CD14-positive monocyte (primary cell): ENCODE data around the gene NT5C. TPM values are rescaled to one million over a fixed set of nuclear protein-coding genes. Genes with fewer than 3 reads are reported as not detected.
A peak's percentile ranks its signal among the peaks of the same experiment; 100 is the strongest.

Experiments used
- DNase-seq, 3 donors: peaks; one replicate each; pipeline ENCODE4 v3.0.0-alpha.2; 2011 to 2022
- H2AFZ ChIP-seq: 2 replicates; pipeline ENCODE4 v1.6.0; 2012; ENCODE audit warnings: mild to moderate bottlenecking, low read depth, low read length, inconsistent platforms; ENCODE audit not compliant: insufficient read depth, poor library complexity, severe bottlenecking
- H3K27ac ChIP-seq, 2 donors: 1 replicate in 1 of 2; 2 replicates in 1 of 2; pipeline ENCODE4 v1.5.1; 2012 to 2013; ENCODE audit warnings: low read length in 2 of 2, control low read depth in 1 of 2, inconsistent platforms in 1 of 2, low read depth in 1 of 2, mild to moderate bottlenecking in 1 of 2
- H3K27me3 ChIP-seq, 2 donors: one replicate each; pipeline versions ENCODE4 v1.6.0 to v1.6.1; 2011 to 2013; ENCODE audit warnings: low read length in 2 of 2; ENCODE audit not compliant: control insufficient read depth in 2 of 2, insufficient read depth in 2 of 2
- H3K36me3 ChIP-seq, 2 donors: replicated peaks in 1 of 2; 1 replicate in 1 of 2; 2 replicates in 1 of 2; pipeline versions ENCODE4 v1.5.1 to v1.6.1; 2012 to 2013; ENCODE audit warnings: low read length in 2 of 2, control low read depth in 1 of 2, inconsistent platforms in 1 of 2, mild to moderate bottlenecking in 1 of 2; ENCODE audit not compliant: insufficient read depth in 2 of 2, control insufficient read depth in 1 of 2
- H3K4me1 ChIP-seq, 2 donors: 1 replicate in 1 of 2; 2 replicates in 1 of 2; pipeline versions ENCODE4 v1.5.1 to v1.6.1; 2012 to 2013; ENCODE audit warnings: low read length in 2 of 2, control low read depth in 1 of 2, inconsistent platforms in 1 of 2, mild to moderate bottlenecking in 1 of 2, moderate library complexity in 1 of 2; ENCODE audit not compliant: insufficient read depth in 2 of 2, control insufficient read depth in 1 of 2
- H3K4me2 ChIP-seq: replicated peaks from 2 replicates; pipeline ENCODE3; 2012; ENCODE audit warnings: low read length, moderate library complexity, mild to moderate bottlenecking; ENCODE audit not compliant: poor library complexity, severe bottlenecking; ENCODE audit errors: extremely low read depth
- H3K4me3 ChIP-seq, 3 experiments: fragments of 200-600 bp in 1 of 3; sonication (generic) in 1 of 3; replicated peaks in 1 of 3; 1 replicate in 2 of 3; 2 replicates in 1 of 3; pipeline ENCODE4 v1.5.1; 2011 to 2013; ENCODE audit warnings: low read length in 3 of 3, mild to moderate bottlenecking in 3 of 3, control low read depth in 2 of 3, low read depth in 2 of 3, inconsistent platforms in 1 of 3, moderate library complexity in 1 of 3
- H3K79me2 ChIP-seq: 2 replicates; pipeline ENCODE4 v1.6.0; 2012; ENCODE audit warnings: mild to moderate bottlenecking, control low read depth, inconsistent platforms, low read length, moderate library complexity; ENCODE audit not compliant: insufficient read depth
- H3K9ac ChIP-seq: 2 replicates; pipeline ENCODE4 v1.6.0; 2017; ENCODE audit warnings: low read length, mild to moderate bottlenecking; ENCODE audit not compliant: insufficient read depth, poor library complexity, severe bottlenecking
- H3K9me3 ChIP-seq, 2 donors: replicated peaks in 1 of 2; 1 replicate in 1 of 2; 2 replicates in 1 of 2; pipeline versions ENCODE4 v1.5.1 to v1.6.1; 2012 to 2013; ENCODE audit warnings: low read length in 2 of 2, control low read depth in 1 of 2; ENCODE audit not compliant: control insufficient read depth in 1 of 2, insufficient read depth in 1 of 2
- H4K20me1 ChIP-seq: 2 replicates; pipeline ENCODE4 v1.6.0; 2012; ENCODE audit warnings: mild to moderate bottlenecking, low read length, control low read depth, moderate library complexity; ENCODE audit not compliant: insufficient read depth
- H3K27ac Mint-ChIP-seq, 7 donors: one replicate each; pipeline ENCODE4 v1.8.0; 2020; ENCODE audit warnings: mild to moderate bottlenecking in 7 of 7, mixed read lengths in 7 of 7, moderate library complexity in 6 of 7, inconsistent platforms in 2 of 7
- H3K27me3 Mint-ChIP-seq, 3 donors: one replicate each; pipeline ENCODE4 v1.8.0; 2021 to 2022; ENCODE audit warnings: low read depth in 3 of 3, mild to moderate bottlenecking in 3 of 3, mixed read lengths in 3 of 3, moderate library complexity in 3 of 3, inconsistent platforms in 1 of 3
- H3K36me3 Mint-ChIP-seq, 2 donors: one replicate each; pipeline ENCODE4 v1.8.0; 2020; ENCODE audit warnings: mixed read lengths in 2 of 2, inconsistent platforms in 1 of 2, mild to moderate bottlenecking in 1 of 2
- H3K4me1 Mint-ChIP-seq: one replicate; pipeline ENCODE4 v1.8.0; 2020; ENCODE audit warnings: mild to moderate bottlenecking, mixed read lengths
- H3K4me3 Mint-ChIP-seq, 2 donors: one replicate each; pipeline ENCODE4 v1.8.0; 2020; ENCODE audit warnings: mild to moderate bottlenecking in 2 of 2, mixed read lengths in 2 of 2, moderate library complexity in 1 of 2
- H3K9me3 Mint-ChIP-seq, 7 donors: one replicate each; pipeline ENCODE4 v1.8.0; 2020 to 2022; ENCODE audit warnings: mixed read lengths in 7 of 7, mild to moderate bottlenecking in 6 of 7, moderate library complexity in 6 of 7, inconsistent platforms in 2 of 7
- WGBS: methylation state at CpG from one replicate; pipeline ENCODE4 v1.1.5; 2013; ENCODE audit warnings: missing lambda C conversion rate; ENCODE audit not compliant: insufficient coverage; 5-methylcytosine and 5-hydroxymethylcytosine counted together
- intact Hi-C, 2 donors: fragments of 100-400 bp; cut with micrococcal nuclease; formaldehyde crosslinking; loops; one replicate each; pipeline versions ENCODE4 v1.15.0 to v1.15.1; 2023
- polyA plus RNA-seq, 3 donors: library from polyadenylated mRNA; depleted of rRNA in 1 of 3; unstranded in 2 of 3; stranded (reverse) in 1 of 3; fragments of 300-500 nt in 2 of 3; fragments of >200 nt in 1 of 3; fragmentation: Illumina TruSeq in 2 of 3; gene quantifications; 1 replicate in 2 of 3; 2 replicates in 1 of 3; pipeline ENCODE4 v1.2.3, GENCODE V29; 2012 to 2021
- TF ChIP-seq, protein P1 (sequence below): fragments of 200-600 bp; IDR thresholded peaks from one replicate; pipeline ENCODE4 v1.8.0; 2022; ENCODE audit warnings: antibody characterized with exemption, mild to moderate bottlenecking

Gene NT5C
- polyA plus RNA-seq, 3 donors, result 27.8 to 45.6 (median 36.2) TPM

DNA sequence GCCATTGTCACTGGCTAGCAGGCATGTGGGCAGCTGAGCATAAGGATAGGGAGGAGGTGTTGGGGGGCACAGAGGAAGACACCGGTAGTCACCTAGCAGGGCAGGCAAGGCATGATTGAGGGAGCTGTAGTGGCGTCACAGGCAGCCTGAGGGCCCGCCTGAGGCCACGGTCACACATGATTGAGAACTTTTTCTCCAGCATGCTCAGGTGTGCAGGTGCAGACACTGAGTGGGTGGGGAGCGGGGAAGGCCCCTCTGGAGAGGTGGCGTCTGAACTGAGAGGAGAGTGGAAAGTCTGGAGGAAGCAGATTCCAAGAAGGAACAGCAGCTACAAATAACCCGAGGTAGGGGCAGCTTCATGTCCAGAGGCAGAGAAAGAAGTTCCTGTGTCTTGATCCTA, 32.7 kb downstream of the NT5C start:
- peaks cover 36 to 46% of the 10 kb centered on the region in 2 donors for H3K36me3 ChIP-seq
- H3K9me3 ChIP-seq, result no peaks in the 10 kb centered on the region
- TF ChIP-seq, protein P1, sequence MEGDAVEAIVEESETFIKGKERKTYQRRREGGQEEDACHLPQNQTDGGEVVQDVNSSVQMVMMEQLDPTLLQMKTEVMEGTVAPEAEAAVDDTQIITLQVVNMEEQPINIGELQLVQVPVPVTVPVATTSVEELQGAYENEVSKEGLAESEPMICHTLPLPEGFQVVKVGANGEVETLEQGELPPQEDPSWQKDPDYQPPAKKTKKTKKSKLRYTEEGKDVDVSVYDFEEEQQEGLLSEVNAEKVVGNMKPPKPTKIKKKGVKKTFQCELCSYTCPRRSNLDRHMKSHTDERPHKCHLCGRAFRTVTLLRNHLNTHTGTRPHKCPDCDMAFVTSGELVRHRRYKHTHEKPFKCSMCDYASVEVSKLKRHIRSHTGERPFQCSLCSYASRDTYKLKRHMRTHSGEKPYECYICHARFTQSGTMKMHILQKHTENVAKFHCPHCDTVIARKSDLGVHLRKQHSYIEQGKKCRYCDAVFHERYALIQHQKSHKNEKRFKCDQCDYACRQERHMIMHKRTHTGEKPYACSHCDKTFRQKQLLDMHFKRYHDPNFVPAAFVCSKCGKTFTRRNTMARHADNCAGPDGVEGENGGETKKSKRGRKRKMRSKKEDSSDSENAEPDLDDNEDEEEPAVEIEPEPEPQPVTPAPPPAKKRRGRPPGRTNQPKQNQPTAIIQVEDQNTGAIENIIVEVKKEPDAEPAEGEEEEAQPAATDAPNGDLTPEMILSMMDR, result no peak
- 94% methylated on average over 5 of the region's 7 CpGs for WGBS
- H3K4me2 ChIP-seq, result no peak overlapping the region
- H3K4me3 ChIP-seq, result no peak overlapping the region
- peaks cover 41% of the 10 kb centered on the region for H3K4me1 Mint-ChIP-seq
- intact Hi-C loops, result no loop called here
- H3K27ac ChIP-seq, result no peak overlapping the region
- H2AFZ ChIP-seq, result no peak overlapping the region
- peaks cover 42 to 78% of the 10 kb centered on the region in 2 donors for H3K36me3 Mint-ChIP-seq
- H3K4me3 Mint-ChIP-seq, result peak overlapping the region in 1 of 2 donors; percentile 37
- no peaks in the 10 kb centered on the region for H3K27me3 ChIP-seq
- H3K27ac Mint-ChIP-seq, result peak overlapping the region in 2 of 7 donors; percentile 37 to 54
- H3K27me3 Mint-ChIP-seq, result peaks cover 0 to 4% (median 3%) of the 10 kb centered on the region in 3 donors
- H3K9me3 Mint-ChIP-seq, result peaks cover 0 to 2% (median 0%) of the 10 kb centered on the region in 7 donors
- peaks cover 4% of the 10 kb centered on the region for H4K20me1 ChIP-seq
- peaks cover 11% of the 10 kb centered on the region for H3K79me2 ChIP-seq
- no peak for DNase-seq
- H3K9ac ChIP-seq, result no peak overlapping the region
- peaks cover 43 to 44% of the 10 kb centered on the region in 2 donors for H3K4me1 ChIP-seq

DNA sequence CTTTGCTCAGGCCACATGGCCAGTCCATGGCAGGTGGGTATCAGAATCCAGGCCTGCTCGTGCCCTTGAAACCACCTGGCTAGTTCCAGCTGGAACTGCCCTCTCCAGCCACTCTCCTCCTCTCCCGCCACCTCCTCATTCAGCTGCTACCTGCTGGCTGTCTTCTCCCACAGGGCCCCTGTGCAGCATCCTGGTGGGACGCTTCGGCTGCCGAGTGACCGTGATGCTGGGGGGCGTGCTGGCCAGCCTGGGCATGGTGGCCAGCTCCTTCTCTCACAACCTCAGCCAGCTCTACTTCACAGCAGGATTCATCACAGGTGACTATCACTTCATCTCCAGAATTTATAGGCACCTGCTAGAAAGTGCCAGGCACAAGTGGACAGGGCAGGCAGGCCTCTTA, 33.7 kb downstream of the NT5C start:
- Mint-ChIP-seq H3K36me3 (peaks cover 37 to 74% of the 10 kb centered on the region in 2 donors), H3K27ac (peak overlapping the region in 2 of 7 donors; percentile 50 to 68), H3K9me3 (peaks cover 0 to 2% (median 0%) of the 10 kb centered on the region in 7 donors), H3K27me3 (peaks cover 0 to 4% (median 3%) of the 10 kb centered on the region in 3 donors), H3K4me1 (peaks cover 49% of the 10 kb centered on the region), H3K4me3 (no peak overlapping the region)
- H3K9ac ChIP-seq, result no peak overlapping the region
- no peak overlapping the region for H3K4me3 ChIP-seq
- peaks cover 53% of the 10 kb centered on the region in 2 donors for H3K4me1 ChIP-seq
- no peaks in the 10 kb centered on the region for H3K27me3 ChIP-seq
- no peak overlapping the region for H2AFZ ChIP-seq
- TF ChIP-seq, protein P1, result no peak
- no peak overlapping the region for H3K4me2 ChIP-seq
- DNase-seq, result no peak
- 96% methylated on average over 7 of the region's 7 CpGs for WGBS
- peaks cover 4% of the 10 kb centered on the region for H4K20me1 ChIP-seq
- H3K36me3 ChIP-seq, result peaks cover 36 to 45% of the 10 kb centered on the region in 2 donors
- peaks cover 21% of the 10 kb centered on the region for H3K79me2 ChIP-seq
- intact Hi-C loops, result no loop called here
- H3K27ac ChIP-seq, result no peak overlapping the region
- no peaks in the 10 kb centered on the region for H3K9me3 ChIP-seq
